ENCODE results near the gene ESRRG. TPM values are rescaled to one million over a fixed set of nuclear protein-coding genes. Genes with fewer than 3 reads are reported as not detected.

The ESRRG gene
- total and polyA plus RNA-seq, 2 of the 8 experiments (the other 6 are each of a cell fraction or from before 2014, with no cell fraction given) = 0.59 to 1.4 TPM

DNA sequence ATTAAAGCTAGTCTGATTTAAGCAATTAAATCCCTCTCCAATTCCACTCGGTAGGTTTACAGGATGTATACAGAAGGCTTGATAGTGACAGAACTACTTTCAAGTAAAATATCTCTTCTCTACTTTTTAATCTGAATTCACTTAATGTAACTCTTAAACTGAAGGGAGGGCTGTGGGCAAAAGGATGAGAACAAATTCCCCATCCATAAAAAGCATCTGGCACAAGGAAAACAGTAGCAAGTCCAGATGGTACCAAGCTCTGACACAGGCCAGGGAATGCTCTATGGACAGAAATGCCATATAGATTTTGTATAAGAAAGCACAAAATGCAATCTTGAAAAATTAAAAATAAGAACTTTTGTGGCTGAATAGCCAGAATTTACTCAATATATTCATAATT lies 246.9 kb downstream of the ESRRG start (continued):
- TF ChIP-seq, protein P1, sequence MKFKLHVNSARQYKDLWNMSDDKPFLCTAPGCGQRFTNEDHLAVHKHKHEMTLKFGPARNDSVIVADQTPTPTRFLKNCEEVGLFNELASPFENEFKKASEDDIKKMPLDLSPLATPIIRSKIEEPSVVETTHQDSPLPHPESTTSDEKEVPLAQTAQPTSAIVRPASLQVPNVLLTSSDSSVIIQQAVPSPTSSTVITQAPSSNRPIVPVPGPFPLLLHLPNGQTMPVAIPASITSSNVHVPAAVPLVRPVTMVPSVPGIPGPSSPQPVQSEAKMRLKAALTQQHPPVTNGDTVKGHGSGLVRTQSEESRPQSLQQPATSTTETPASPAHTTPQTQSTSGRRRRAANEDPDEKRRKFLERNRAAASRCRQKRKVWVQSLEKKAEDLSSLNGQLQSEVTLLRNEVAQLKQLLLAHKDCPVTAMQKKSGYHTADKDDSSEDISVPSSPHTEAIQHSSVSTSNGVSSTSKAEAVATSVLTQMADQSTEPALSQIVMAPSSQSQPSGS (IDR thresholded peaks at IDR 0.05; ENCODE audit: low read length) = no peak
- no peak for TF ChIP-seq RBBP5 (IDR thresholded peaks at IDR 0.05; ENCODE audit: borderline replicate concordance, low read depth, low read length)
- TF ChIP-seq NRF1 (IDR thresholded peaks at IDR 0.05; ENCODE audit: low read depth, low read length) = no peak
- TF ChIP-seq NANOG (IDR thresholded peaks at IDR 0.05; ENCODE audit: insufficient read depth, low read depth, low read length, poor library complexity, severe bottlenecking) = no peak

All from H1 (cell line).